ENCODE results near the gene DDX23.

GRCh38 chr12:48779869-48780268, 72.1 kb downstream of the DDX23 start:
- no peak for TF ChIP-seq CTCF (IDR thresholded peaks at IDR 0.05)
- peak; percentile 54 for TF ChIP-seq EP300 (IDR thresholded peaks at IDR 0.05)
